Central memory CD4-positive, alpha-beta T cell (primary cell): ENCODE measurements around the gene COPS9.

Experiments
- DNase-seq: peaks from one replicate; pipeline ENCODE4 v3.0.0; 2022
- total RNA-seq, 3 experiments: gene quantifications; one replicate each; lab custom pipeline; 2026; lab: John Stamatoyannopoulos, UW

COPS9 gene
- 10.0 to 32.8 (median 20.8) reads per million in 3 experiments for total RNA-seq

DNA sequence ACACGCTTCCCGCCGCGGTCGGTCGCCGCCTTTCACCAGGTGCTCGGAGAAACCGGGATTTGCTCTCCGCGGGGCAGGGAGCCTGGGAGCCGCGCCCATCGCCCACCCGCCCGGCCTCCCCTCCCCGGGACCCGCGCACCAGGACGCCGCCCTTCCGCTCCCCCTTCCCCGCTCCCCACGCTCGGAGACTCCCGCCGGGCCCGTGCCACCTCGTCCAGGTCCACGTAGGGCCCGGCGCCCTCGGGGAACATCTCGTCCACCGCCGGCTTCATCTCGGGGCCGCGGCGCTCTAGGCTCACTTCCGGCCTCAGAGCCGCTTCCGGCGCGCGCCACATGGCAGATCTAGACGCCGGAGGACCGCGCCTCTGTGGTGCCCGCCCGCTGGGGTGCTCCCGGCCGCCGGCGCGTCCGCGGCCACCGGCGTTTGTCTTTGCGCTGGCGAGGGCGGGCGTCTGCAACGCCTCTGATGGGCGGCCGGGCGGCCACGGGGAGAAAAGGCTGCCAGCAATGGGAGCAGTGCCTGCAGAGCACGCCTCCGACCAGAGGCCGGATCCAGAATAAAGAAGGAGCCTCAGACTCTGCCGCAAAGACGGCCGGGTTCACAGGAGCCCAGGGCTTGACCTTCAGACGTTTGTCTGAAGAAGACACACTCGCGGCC, at the start of gene COPS9:
Gene COPS9 (minus strand): TSS at position 293 of the 658 bp plus-strand sequence. CDS start 21 bp downstream, at position 272.
- DNase-seq = peak; percentile 76

DNA sequence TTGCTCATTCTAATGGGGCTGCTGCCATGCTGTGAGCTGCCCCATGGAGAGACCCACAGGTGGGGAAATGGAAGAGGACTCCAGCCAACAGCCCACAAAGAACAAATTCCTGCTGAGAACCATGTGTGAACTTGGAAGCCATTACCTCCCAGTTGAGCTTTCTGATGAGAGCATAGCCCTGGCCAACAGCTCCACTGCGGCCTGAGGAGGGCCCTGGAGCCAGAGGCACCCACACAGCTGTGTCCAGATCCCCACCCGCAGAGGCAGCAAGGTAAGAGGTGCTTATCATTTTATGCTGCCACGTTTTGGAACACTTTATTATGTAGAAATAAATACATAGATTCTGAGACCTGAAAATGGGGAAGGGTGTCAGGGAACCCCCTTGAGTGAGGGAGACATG, 48.6 kb upstream of the COPS9 start:
- DNase-seq = no peak

GRCh38 chr2:240183875-240184590, 47.9 kb upstream of the COPS9 start:
- DNase-seq = no peak

DNA sequence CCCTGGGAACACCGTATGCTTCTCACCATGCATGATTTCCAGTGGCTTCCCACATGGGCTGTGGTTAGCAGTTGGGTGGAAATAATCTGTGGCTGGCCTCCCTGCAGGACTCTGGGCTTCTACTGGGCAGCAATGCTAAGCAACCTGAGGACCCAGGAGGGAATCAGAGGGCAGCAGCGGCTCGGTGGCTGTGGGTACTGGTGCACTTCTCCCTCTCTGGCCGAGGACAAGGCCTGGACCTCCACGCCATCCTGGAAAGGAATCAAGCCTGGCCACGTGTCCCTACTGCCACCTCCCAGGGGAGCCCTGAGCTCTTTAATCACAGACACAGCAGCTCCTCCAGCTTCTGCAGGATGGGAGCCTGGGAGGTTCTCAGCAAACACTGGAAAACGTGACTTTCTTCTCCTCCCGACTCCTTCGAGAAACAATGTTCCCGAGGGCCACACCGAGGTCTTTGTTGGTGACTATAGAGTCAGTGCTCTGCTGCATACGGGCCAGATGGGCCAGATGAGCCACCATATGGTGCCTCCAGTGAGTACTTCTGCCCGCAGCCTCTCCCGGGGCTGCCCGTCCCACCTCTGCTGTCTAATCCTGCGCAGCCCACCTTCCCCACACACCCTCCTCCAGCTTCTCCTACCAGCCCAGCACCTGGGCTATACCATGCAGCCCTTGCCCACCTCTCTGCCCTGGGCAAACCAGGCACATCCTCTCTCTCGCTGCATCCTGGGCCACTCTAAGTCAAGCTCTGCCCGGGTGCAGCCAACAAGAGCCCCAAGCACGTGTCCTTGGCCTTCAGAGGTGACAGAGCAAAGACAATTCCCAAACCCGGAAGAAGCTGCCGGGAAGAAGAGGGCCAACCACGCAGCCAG, 47.1 kb upstream of the COPS9 start:
- DNase-seq = no peak

DNA sequence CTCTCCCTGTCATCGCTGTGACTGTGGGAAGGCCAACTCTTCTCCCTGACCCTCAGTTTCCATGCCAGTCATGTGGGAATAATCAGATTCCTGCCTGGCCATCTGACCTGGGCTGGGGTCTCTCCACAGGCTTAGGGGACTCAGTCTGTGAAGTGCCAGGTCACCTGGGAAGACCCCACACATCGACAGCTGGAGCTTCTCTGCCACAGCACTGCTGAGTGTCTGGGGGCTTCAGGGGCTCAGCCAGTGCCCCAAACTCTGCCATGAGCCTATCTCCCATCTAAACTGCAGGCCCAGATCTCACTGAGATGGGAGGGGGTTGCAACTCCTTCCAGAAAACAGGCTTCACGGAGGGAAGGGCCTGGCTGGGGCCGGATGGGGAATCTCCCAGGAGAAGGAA, 46.4 kb upstream of the COPS9 start:
- no peak for DNase-seq

- DNase-seq = no peak
Measured at GRCh38 chr2:240182001-240182400, 45.9 kb upstream of the COPS9 start.

DNA sequence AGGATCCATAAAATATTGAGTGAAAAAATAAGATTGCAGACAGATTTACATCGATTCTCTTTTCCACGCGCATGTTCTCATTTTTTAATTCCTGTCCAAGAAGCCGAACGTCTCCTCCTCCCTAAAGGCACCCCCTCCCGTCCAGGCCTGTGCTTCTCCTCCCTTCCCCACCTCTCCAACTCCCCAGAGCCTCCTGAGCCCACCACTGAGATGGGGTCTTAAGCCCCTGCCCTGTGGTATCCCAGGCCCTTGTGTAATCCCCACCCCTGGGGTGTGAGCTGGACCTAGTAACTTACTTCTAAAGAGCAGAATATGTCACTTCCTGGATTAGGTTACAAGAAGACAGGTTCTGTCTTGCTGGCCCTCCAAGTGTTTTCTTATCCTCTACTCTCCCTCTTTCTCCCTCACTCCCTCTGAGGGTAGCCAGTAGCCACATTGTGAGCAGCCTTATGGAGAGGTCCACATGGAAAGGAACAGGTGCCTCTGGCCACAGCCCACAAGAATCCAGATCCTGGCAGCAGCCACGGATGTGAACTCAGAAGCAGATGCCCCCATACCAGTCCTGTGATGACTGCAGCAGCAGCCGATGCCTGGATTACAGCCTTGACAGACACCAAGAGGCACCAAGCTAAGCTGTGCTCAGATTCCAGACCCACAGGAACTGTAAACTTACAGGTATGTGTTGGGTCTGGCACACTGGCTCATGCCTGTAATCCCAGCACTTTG, 44.0 kb upstream of the COPS9 start:
- DNase-seq = no peak

DNA sequence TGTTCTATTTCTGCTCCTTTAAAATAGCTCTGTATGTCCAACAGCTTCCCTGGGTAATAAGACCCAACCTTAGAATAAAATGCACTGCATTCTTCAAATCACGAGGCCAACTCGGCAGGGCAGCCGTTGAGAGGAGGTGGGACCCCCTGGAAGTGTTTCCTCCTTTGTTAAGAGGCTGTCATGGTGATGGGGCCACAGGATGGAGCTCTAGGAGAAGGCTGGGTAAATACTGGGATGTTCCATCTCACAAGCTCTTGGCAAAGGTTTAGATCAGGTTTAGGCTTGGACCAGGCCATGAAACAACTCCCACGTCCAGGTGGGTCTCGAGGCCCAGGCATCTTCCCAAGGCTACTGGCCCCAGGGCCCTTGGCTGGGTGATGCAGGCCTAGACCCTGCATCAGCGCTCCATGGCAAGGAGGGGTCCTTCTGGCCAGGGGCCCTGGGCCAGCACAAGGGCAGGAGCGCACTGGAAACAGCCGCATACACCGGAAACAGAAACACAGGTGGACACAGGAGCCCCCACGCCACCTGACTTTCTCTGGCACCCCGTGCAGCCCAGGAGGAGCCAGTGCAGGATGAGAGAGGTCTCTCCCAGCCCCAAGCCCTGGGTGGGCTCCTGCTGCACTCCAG, 43.2 kb upstream of the COPS9 start:
- DNase-seq = no peak

DNA sequence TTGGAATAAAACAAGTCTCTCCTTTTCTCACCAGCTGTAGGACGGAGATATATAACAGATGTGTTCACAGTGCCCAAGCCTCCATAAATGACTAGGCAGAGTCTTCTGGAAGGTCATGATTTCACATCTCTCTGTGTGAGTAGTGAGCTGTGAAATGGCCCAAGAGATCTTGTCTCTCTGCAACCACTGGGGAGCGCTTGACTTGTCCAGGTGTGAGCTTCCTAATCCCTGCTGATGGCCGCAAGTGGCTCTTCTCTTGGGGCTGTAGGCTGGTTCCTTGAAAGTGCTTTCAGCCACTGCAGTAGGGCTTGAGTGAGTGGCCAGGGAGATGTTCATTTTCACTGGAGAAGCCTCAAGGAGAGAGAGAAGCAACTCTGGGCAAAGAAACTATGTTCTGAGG, 42.5 kb upstream of the COPS9 start:
- no peak for DNase-seq

GRCh38 chr2:240174496-240174895, 38.4 kb upstream of the COPS9 start:
- no peak for DNase-seq

DNA sequence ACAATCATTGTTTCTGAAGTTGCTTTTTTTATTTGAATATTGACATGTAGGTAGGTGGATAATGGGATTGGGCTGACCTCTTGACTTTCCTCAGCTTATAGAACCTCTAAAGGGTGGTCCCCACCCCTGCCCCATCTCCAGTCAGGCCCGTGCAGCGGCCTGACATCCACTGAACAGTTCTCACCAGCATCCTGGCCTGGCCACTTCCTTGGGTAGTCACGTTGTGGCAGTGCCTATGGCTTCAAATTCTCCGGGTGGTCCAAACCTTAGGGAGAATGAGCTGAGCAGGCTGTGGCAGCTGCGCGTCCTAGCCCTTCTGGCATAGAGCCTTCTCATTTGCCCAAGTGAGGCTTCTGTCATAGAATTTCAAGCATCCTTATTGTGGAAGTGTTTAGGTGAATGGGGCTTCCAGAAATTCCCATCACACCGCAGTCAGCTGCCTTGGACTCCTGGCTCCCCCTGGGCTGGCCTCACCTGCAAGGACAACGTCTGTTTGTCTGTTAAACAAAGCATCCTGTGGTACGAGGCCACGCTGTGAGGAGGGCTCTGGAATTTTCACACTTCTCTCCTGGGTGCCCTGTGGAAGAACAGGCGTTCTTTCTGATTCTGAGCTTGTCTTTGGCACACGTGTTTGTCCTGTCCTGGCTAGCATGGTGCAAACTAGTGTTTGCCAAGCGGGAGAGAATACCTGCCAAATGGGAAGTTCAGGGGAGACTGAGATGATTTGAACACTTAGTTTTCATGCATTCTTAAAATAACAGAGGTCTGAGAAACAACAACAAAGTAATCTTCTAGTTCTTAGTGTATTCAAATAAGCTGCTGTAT, 36.2 kb upstream of the COPS9 start:
- no peak for DNase-seq

- no peak for DNase-seq
Measured at GRCh38 chr2:240170883-240171282, 34.8 kb upstream of the COPS9 start.

DNA sequence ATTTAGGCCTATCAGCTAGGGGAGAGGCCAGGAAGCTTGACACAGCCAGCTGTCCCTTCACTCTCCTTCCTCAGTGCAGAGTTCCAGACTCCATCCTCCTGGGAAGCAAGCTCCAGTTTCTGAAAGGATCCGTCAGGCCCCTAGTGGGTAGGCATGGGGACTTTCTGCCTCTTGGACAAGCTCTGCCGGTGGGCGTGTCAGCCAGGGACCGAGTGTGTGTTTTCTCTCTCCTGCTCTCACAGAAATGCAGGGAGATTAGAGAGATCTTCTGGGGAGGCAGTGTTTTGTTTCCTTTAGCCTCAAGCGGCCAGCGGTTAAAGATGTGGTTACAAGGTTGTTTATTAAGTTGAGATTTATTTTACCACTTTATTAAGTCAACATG, 34.2 kb upstream of the COPS9 start:
- no peak for DNase-seq

DNA sequence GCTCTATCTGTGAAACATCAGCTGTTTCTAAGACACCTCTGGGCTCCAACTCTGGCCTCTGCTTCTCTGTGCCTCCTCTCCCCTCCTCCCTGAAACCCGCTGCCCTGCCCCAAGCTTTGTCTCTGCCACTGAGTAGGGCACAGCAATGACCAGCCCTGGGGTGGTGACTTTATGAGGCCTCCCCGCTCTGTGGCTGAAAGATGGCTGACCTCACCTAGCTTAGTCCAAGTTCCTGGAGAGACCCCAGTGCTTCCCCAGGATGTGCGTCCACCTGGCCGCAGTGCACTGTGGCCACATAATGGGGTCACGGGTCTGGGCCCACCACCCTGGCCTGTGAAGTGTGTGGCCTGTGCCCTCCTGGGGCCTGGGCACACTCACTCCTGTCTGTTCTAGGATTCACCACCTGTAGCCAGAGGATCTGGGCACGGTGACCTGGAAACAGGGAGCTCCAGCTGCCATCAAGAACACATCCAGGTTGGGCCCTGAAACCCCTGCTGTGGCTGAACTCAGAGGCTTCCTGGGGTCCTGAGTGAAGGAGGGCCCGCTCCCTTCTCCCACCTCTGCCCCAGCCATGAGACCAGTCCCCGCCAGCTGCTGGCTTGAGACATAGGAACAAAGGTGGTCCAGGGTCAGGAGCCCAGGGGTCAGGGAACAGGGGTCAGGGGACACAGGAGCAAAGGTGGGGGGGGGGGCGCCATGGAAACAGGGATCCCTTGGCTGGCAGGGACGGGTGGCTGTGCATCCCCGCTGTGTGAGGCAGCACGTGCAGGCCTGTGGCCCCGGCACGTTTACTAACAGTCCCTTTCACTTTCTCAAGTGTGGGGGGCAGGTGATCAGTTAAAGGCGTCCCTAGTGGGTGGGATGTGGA, 33.6 kb upstream of the COPS9 start:
- DNase-seq = no peak

- DNase-seq = no peak
Measured at GRCh38 chr2:240168546-240169361, 32.6 kb upstream of the COPS9 start.

DNA sequence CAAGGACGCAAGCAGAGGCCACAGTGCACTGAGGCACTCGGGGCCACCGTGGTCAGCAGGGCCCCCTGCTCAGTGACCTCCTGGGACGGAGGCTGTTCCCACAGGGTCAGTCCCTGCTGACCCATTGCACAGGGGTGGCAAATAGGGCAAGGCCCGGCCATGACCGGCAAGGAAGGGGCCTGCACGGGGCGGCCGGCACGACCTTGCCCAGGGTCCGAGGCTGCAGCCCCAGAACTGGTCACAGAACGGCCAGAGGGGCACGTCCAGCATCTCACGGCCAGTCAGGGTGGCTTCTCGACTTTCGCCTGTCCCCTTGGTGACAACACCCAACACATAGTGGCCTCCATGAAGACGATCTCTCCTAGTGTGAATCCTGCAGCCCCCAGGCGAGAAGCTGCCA, 31.9 kb upstream of the COPS9 start:
- DNase-seq = no peak

- no peak for DNase-seq
Measured at GRCh38 chr2:240167588-240167880, 31.4 kb upstream of the COPS9 start.

DNA sequence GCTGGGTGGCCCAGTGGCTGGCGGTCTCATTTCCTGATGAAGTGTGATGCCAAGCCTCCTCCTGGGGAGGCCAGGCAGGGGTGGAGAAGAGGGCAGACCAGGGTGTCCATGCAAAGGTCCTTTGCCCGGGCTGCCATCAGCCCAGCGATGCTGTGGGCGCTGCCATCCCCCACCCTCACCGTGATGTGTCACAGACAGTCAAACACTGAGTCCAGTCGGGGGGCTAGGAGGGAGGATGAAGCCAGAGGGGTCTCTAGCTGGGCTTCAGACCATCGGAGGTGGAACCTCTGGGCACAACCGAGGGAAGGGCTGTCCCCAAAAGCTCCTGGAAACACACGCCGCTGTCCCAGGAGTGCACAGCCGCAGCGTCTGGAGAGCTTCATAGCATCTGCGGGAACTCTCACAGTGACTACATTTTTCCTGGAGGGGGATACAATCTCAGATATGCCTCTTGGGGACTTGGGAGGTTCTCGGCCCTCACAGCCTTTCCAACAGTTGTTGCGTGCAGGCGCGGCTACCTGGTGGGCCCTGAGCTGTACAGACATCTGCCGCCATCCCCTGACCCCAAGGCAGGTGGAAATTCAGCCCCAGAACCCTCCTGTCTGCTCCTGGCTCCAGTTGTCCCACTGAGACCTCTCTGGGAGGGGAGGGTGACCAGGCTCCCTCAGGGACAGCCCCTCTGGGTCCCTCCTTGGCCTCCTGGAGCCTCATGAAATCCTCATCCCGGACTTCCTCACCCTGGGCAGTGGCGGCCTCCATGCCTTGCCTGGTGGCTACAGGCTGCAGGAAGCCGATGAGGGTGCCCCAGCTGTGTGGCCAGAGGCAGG, 30.9 kb upstream of the COPS9 start:
- DNase-seq = no peak

GRCh38 chr2:240166191-240166590, 30.1 kb upstream of the COPS9 start:
- no peak for DNase-seq
